Neural cell (in vitro differentiated cells): ENCODE results near the gene STIM1. TPM values are rescaled to one million over a fixed set of nuclear protein-coding genes. Genes with fewer than 3 reads are reported as not detected.

ENCODE experiments used
- H2AFZ ChIP-seq: fragments of 200-600, 300-800 bp; sonication (generic), shearing (Covaris generic); 2 replicates; pipeline ENCODE4 v1.6.0; 2014; ENCODE audit warnings: low read depth, mild to moderate bottlenecking, antibody characterized with exemption, low read length, moderate library complexity
- H3F3A ChIP-seq: fragments of 200-600 bp; shearing (Covaris generic); 2 replicates; pipeline ENCODE4 v1.6.1; 2016; ENCODE audit warnings: mild to moderate bottlenecking, moderate library complexity, mixed read lengths, antibody characterized with exemption, low read length; ENCODE audit not compliant: insufficient read depth, poor library complexity, severe bottlenecking
- H3K27ac ChIP-seq: fragments of 200-600, 300-800 bp; sonication (generic), shearing (Covaris generic); 2 replicates; pipeline ENCODE4 v1.5.1; 2014; ENCODE audit warnings: mild to moderate bottlenecking, low read length, moderate library complexity
- H3K27me3 ChIP-seq: fragments of 300-800, 200-600 bp; sonication (generic), shearing (Covaris generic); 2 replicates; pipeline ENCODE4 v1.6.0; 2014; ENCODE audit warnings: mild to moderate bottlenecking, low read depth, low read length, moderate library complexity; ENCODE audit not compliant: insufficient read depth
- H3K36me3 ChIP-seq: fragments of 300-800, 200-600 bp; sonication (generic), shearing (Covaris generic); 2 replicates; pipeline ENCODE4 v1.5.1; 2014; ENCODE audit warnings: mild to moderate bottlenecking, antibody characterized with exemption, low read length, moderate library complexity; ENCODE audit not compliant: insufficient read depth
- H3K4me2 ChIP-seq: fragments of 300-800, 200-600 bp; sonication (generic), shearing (Covaris generic); 2 replicates; pipeline ENCODE4 v1.6.0; 2014; ENCODE audit warnings: mild to moderate bottlenecking, low read length
- H3K4me3 ChIP-seq: fragments of 300-800, 200-600 bp; sonication (generic), shearing (Covaris generic); 2 replicates; pipeline ENCODE4 v1.5.1; 2014; ENCODE audit warnings: mild to moderate bottlenecking, low read length, moderate library complexity
- H3K79me2 ChIP-seq: fragments of 200-600 bp; shearing (Covaris generic); replicated peaks from 2 replicates; pipeline ENCODE4 v1.6.0; 2014; ENCODE audit warnings: mild to moderate bottlenecking, low read length, moderate library complexity; ENCODE audit not compliant: insufficient read depth
- H3K9ac ChIP-seq: fragments of 300-800, 200-600 bp; sonication (generic), shearing (Covaris generic); 2 replicates; pipeline ENCODE4 v1.6.1; 2016; ENCODE audit warnings: mild to moderate bottlenecking, low read length, mixed read lengths
- H3K9me2 ChIP-seq: fragments of 200-600 bp; shearing (Covaris generic); 2 replicates; pipeline ENCODE4 v1.6.1; 2016; ENCODE audit warnings: mild to moderate bottlenecking, low read length, mixed read lengths; ENCODE audit not compliant: insufficient read depth
- H3K9me3 ChIP-seq: fragments of 200-600, 300-800 bp; sonication (generic), shearing (Covaris generic); 2 replicates; pipeline ENCODE4 v1.6.1; 2016; ENCODE audit warnings: mild to moderate bottlenecking, mixed run types, low read length, moderate library complexity, mixed read lengths
- H4K20me1 ChIP-seq: fragments of 200-600 bp; shearing (Covaris generic); 2 replicates; pipeline ENCODE4 v1.6.1; 2016; ENCODE audit warnings: mild to moderate bottlenecking, mixed run types; ENCODE audit not compliant: insufficient read depth
- CTCF ChIP-seq: fragments of 450-650 bp; IDR thresholded peaks from 2 replicates; pipeline ENCODE4 v1.5.1; 2014; ENCODE audit warnings: antibody characterized with exemption, mild to moderate bottlenecking, moderate library complexity; ENCODE audit not compliant: poor library complexity, severe bottlenecking
- EP300 ChIP-seq: fragments of 450-650 bp; conservative IDR thresholded peaks from 2 replicates; pipeline ENCODE4 v1.6.1; 2014; ENCODE audit warnings: antibody characterized with exemption, mild to moderate bottlenecking, moderate library complexity; ENCODE audit not compliant: poor library complexity, severe bottlenecking
- EZH2 ChIP-seq: fragments of 200-600, 300-800 bp; shearing (Covaris generic), sonication (generic); IDR thresholded peaks from 2 replicates; pipeline ENCODE4 v1.6.1; 2014; ENCODE audit warnings: antibody characterized with exemption, low read length, borderline replicate concordance, mild to moderate bottlenecking; ENCODE audit not compliant: insufficient read depth, poor library complexity, severe bottlenecking
- MXI1 ChIP-seq: fragments of 450-650 bp; conservative IDR thresholded peaks from 2 replicates; pipeline ENCODE4 v1.6.1; 2014; ENCODE audit warnings: antibody characterized with exemption, mild to moderate bottlenecking; ENCODE audit not compliant: poor library complexity, severe bottlenecking
- POLR2AphosphoS5 ChIP-seq: IDR thresholded peaks from 2 replicates; pipeline ENCODE4 v1.6.1; 2012
- RAD21 ChIP-seq: fragments of 450-650 bp; conservative IDR thresholded peaks from 2 replicates; pipeline ENCODE4 v1.6.1; 2014; ENCODE audit warnings: antibody characterized with exemption, mild to moderate bottlenecking, moderate library complexity
- SMC3 ChIP-seq: fragments of 450-650 bp; conservative IDR thresholded peaks from 2 replicates; pipeline ENCODE4 v1.6.1; 2014; ENCODE audit warnings: antibody characterized with exemption, mild to moderate bottlenecking, moderate library complexity; ENCODE audit not compliant: poor library complexity
- polyA plus RNA-seq: library from polyadenylated mRNA; depleted of rRNA; stranded (reverse); fragments of >200 nt; gene quantifications from 2 replicates; pipeline ENCODE4 v1.2.3, GENCODE V29; 2014
- TF ChIP-seq, protein P1 (sequence below): IDR thresholded peaks from 2 replicates; pipeline ENCODE4 v1.6.1; 2012; ENCODE audit warnings: borderline replicate concordance

The STIM1 gene
- polyA plus RNA-seq, 1 donor from 2014 or later = 14.5 TPM

DNA sequence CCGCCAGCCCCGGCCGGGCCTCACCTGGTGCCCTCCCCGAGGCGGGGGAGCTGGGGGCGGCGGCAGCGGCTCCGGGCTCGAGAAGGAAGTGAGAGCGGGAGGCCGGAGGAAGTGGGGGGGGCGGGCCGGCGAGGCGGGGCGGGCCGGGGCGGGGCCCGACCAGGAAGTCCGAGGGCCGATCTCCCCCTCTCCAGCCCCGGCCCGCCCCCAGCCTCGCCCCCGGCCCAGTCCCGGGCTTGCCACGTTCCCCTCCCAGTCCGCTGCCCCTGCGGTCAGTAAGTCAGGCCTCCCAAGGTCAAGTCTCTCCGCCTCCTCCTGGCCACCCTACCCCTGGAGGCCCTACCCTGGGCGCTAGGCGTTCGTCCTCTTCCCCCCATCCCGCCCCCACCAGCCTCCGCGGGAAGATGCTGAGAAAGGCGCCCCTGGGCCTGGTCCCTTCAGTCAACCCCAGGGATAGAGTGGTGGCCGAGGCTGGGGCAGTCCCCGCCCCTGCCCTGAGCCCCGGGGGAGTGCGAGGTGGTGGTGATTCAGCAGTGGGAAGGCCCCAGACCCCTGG is 14.5 kb upstream of the STIM1 start, which contains the start of gene RHOG:
TSS of gene RHOG (minus strand) at position 90 of the 556 bp plus-strand sequence. CDS start 12,821 bp downstream, outside the sequence.
- H3K9ac ChIP-seq = peak within 1 kb of the TSS; percentile 57
- TF ChIP-seq SMC3 (no peak), EP300 (no peak), CTCF (no peak), MXI1 (no peak)
- TF ChIP-seq, protein P1, sequence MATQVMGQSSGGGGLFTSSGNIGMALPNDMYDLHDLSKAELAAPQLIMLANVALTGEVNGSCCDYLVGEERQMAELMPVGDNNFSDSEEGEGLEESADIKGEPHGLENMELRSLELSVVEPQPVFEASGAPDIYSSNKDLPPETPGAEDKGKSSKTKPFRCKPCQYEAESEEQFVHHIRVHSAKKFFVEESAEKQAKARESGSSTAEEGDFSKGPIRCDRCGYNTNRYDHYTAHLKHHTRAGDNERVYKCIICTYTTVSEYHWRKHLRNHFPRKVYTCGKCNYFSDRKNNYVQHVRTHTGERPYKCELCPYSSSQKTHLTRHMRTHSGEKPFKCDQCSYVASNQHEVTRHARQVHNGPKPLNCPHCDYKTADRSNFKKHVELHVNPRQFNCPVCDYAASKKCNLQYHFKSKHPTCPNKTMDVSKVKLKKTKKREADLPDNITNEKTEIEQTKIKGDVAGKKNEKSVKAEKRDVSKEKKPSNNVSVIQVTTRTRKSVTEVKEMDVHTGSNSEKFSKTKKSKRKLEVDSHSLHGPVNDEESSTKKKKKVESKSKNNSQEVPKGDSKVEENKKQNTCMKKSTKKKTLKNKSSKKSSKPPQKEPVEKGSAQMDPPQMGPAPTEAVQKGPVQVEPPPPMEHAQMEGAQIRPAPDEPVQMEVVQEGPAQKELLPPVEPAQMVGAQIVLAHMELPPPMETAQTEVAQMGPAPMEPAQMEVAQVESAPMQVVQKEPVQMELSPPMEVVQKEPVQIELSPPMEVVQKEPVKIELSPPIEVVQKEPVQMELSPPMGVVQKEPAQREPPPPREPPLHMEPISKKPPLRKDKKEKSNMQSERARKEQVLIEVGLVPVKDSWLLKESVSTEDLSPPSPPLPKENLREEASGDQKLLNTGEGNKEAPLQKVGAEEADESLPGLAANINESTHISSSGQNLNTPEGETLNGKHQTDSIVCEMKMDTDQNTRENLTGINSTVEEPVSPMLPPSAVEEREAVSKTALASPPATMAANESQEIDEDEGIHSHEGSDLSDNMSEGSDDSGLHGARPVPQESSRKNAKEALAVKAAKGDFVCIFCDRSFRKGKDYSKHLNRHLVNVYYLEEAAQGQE = no peak
- no peaks in the 10 kb centered on the region for H3K79me2 ChIP-seq
- H2AFZ ChIP-seq = peak within 1 kb of the TSS; percentile 27
- H3K4me2 ChIP-seq = no peak within 1 kb of the TSS
- no peaks in the 10 kb centered on the region for H4K20me1 ChIP-seq
- no peaks in the 10 kb centered on the region for H3K9me3 ChIP-seq
- peak within 1 kb of the TSS; percentile 65 for H3K4me3 ChIP-seq
- H3K36me3 ChIP-seq = no peaks in the 10 kb centered on the region
- H3F3A ChIP-seq = no peaks in the 10 kb centered on the region
- no peaks in the 10 kb centered on the region for H3K27me3 ChIP-seq
- no peak within 1 kb of the TSS for H3K27ac ChIP-seq
- H3K9me2 ChIP-seq = no peaks in the 10 kb centered on the region

DNA sequence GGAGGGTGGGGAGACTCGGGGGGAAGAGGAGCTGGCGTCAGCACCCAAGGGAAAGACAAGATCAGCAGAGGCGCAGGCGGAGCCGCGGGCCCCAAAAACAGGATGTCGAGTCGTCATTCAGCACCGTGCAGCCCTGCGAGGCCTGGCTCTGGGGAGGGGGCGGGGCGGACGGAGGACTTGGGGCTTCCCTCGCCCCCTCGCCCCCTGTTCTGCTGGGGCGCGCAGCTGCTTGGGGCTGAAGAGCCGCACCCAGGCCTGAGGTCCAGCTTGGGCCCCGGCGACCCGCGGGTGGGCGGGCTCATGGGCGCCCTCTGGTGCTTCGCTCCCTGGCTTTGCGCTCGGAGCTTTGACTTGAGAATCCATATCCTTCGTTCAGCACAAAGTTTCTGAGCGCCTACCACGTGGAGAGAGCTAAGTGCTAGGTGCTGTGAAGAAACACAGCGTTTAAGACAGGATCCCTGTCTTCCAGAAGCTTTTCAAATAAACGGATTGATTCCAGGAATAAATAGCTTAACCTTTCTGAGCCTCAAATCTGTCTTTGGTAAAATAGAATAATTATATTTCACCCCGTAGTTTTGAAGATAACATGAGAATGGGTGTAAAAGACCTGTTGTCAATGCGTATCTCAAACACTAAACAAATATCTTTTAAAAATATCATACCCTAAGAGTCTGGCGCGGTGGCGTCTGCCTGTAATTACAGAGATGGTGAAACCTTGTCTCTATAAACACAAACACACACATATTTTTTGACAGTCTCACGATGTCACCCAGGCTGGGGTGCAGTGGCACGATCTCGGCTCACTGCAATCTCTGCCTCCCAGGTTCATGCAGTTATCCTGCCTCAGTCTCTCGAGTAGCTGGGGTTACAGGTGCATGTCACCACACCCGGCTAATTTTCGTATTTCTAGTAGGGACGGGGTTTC is 13.8 kb upstream of the STIM1 start:
- H2AFZ ChIP-seq = peak overlapping the region; percentile 27
- no peaks in the 10 kb centered on the region for H3F3A ChIP-seq
- H3K27me3 ChIP-seq = no peaks in the 10 kb centered on the region
- peak overlapping the region; percentile 57 for H3K9ac ChIP-seq
- no peaks in the 10 kb centered on the region for H3K9me3 ChIP-seq
- no peaks in the 10 kb centered on the region for H3K36me3 ChIP-seq
- no peaks in the 10 kb centered on the region for H4K20me1 ChIP-seq
- no peaks in the 10 kb centered on the region for H3K9me2 ChIP-seq
- no peak overlapping the region for H3K27ac ChIP-seq
- H3K4me3 ChIP-seq = peak overlapping the region; percentile 65
- no peak overlapping the region for H3K4me2 ChIP-seq
- H3K79me2 ChIP-seq = no peaks in the 10 kb centered on the region
- TF ChIP-seq RAD21 = peak; percentile 39
- peak; percentile 60 for TF ChIP-seq MXI1
- TF ChIP-seq POLR2AphosphoS5 = no peak
- TF ChIP-seq, protein P1 = no peak
- peak; percentile 61 for TF ChIP-seq SMC3
- TF ChIP-seq EZH2 = no peak
- TF ChIP-seq CTCF = peak; percentile 68
- TF ChIP-seq EP300 = no peak
